Hepatocyte (in vitro differentiated cells): ENCODE data around the gene TMEM164.

ENCODE experiments used
- EZH2 ChIP-seq: fragments of 200-600 bp; sonication (generic); IDR thresholded peaks from 2 replicates; pipeline ENCODE4 v1.6.1; 2016; ENCODE audit warnings: antibody characterized with exemption, mild to moderate bottlenecking, borderline replicate concordance
- EZH2phosphoT487 ChIP-seq: fragments of 200-600 bp; sonication (generic); IDR thresholded peaks from one replicate; pipeline ENCODE4 v1.6.1; 2018; ENCODE audit warnings: antibody characterized with exemption, mild to moderate bottlenecking, low read depth, moderate library complexity; ENCODE audit not compliant: unreplicated experiment, severe bottlenecking
- TF ChIP-seq, protein P1 (sequence below): fragments of 200-600 bp; sonication (generic); IDR thresholded peaks from 2 replicates; pipeline ENCODE4 v1.5.1; 2016; ENCODE audit warnings: antibody characterized with exemption, mild to moderate bottlenecking; ENCODE audit not compliant: poor library complexity

DNA sequence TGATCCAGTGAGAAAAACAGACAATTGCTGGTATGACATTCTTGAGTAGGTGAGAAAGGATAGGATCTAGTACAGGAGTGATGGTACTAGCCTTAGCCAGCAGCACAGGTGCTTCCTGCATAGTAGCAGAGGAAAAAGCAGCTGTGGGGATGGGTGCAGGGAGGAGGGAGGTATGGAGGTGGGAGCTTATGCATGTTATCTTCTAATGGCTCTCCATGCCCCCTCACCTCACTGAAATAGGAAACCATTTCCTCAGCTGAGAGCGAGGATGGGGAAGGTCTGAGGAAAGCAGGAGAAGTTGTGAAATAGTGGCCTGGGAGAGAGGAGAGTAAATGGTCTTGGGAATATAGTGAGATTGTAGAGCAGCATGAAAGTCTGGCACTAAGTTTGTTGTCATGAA lies 136.3 kb downstream of the TMEM164 start:
- TF ChIP-seq, protein P1, sequence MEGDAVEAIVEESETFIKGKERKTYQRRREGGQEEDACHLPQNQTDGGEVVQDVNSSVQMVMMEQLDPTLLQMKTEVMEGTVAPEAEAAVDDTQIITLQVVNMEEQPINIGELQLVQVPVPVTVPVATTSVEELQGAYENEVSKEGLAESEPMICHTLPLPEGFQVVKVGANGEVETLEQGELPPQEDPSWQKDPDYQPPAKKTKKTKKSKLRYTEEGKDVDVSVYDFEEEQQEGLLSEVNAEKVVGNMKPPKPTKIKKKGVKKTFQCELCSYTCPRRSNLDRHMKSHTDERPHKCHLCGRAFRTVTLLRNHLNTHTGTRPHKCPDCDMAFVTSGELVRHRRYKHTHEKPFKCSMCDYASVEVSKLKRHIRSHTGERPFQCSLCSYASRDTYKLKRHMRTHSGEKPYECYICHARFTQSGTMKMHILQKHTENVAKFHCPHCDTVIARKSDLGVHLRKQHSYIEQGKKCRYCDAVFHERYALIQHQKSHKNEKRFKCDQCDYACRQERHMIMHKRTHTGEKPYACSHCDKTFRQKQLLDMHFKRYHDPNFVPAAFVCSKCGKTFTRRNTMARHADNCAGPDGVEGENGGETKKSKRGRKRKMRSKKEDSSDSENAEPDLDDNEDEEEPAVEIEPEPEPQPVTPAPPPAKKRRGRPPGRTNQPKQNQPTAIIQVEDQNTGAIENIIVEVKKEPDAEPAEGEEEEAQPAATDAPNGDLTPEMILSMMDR: no peak
- TF ChIP-seq EZH2: no peak
- TF ChIP-seq EZH2phosphoT487: no peak
